ENCODE results near the gene PTGS1.

DNA sequence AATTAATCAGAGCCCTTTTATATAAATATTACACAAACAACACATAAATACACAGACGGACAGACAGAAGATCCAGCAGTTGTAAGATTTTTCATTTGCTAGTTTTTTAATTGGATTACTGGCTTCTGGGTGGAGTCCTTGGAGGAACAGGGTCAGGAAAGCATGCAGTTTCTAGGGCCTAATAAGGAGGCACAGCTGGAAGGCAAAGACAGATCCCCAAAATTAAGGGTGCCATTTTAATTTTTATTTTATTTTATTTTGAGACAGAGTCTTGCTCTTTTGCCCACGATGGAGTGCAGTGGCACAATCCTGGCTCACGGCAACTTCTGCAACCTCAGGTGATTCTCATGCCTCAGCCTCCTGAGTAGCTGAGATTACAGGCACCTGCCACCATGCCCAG, 49.5 kb downstream of the PTGS1 start:
- TF ChIP-seq, protein P1, sequence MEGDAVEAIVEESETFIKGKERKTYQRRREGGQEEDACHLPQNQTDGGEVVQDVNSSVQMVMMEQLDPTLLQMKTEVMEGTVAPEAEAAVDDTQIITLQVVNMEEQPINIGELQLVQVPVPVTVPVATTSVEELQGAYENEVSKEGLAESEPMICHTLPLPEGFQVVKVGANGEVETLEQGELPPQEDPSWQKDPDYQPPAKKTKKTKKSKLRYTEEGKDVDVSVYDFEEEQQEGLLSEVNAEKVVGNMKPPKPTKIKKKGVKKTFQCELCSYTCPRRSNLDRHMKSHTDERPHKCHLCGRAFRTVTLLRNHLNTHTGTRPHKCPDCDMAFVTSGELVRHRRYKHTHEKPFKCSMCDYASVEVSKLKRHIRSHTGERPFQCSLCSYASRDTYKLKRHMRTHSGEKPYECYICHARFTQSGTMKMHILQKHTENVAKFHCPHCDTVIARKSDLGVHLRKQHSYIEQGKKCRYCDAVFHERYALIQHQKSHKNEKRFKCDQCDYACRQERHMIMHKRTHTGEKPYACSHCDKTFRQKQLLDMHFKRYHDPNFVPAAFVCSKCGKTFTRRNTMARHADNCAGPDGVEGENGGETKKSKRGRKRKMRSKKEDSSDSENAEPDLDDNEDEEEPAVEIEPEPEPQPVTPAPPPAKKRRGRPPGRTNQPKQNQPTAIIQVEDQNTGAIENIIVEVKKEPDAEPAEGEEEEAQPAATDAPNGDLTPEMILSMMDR (IDR thresholded peaks at IDR 0.05), result no peak
- TF ChIP-seq POLR2A (IDR thresholded peaks at IDR 0.05), result no peak
- TF ChIP-seq EP300 (IDR thresholded peaks at IDR 0.05), result no peak
